22Rv1 (cell line): ENCODE results near the gene CCDC86.
A peak's percentile ranks its signal among the peaks of the same experiment; 100 is the strongest.

Experiments used
- H3K27ac ChIP-seq: fragments of 450-650 bp; 2 replicates; pipeline ENCODE4 v1.5.1; 2017
- CTCF ChIP-seq: fragments of 450-650 bp; IDR thresholded peaks from 2 replicates; pipeline ENCODE4 v1.5.1; 2017; ENCODE audit warnings: mild to moderate bottlenecking
- ZFX ChIP-seq: fragments of 450-650 bp; IDR thresholded peaks from 2 replicates; pipeline ENCODE4 v1.6.1; 2017; ENCODE audit warnings: antibody characterized with exemption, borderline replicate concordance

CCDC86 gene

GRCh38 chr11:60842668-60843600 lies 1.0 kb downstream of the CCDC86 start:
- peak overlapping the region; percentile 50 for H3K27ac ChIP-seq
- no peak for TF ChIP-seq CTCF

GRCh38 chr11:60844045-60844869 lies 2.3 kb downstream of the CCDC86 start:
- no peak for TF ChIP-seq ZFX
- no peak for TF ChIP-seq CTCF
- no peak overlapping the region for H3K27ac ChIP-seq

- TF ChIP-seq CTCF (no peak), ZFX (no peak)
- no peak overlapping the region for H3K27ac ChIP-seq
These were observed 2.9 kb downstream of the CCDC86 start for GRCh38 chr11:60844870-60845221.

- TF ChIP-seq CTCF (no peak), ZFX (no peak)
- no peak overlapping the region for H3K27ac ChIP-seq
These were observed 3.4 kb downstream of the CCDC86 start for GRCh38 chr11:60845338-60845737.

- H3K27ac ChIP-seq, result no peak overlapping the region
- TF ChIP-seq CTCF (no peak), ZFX (no peak)
These were observed 5.4 kb downstream of the CCDC86 start for GRCh38 chr11:60847281-60847680.

GRCh38 chr11:60847896-60848295 lies 6.0 kb downstream of the CCDC86 start:
- H3K27ac ChIP-seq, result no peak overlapping the region
- TF ChIP-seq CTCF, result no peak
- TF ChIP-seq ZFX, result no peak

GRCh38 chr11:60848714-60849151 lies 6.8 kb downstream of the CCDC86 start:
- no peak overlapping the region for H3K27ac ChIP-seq
- TF ChIP-seq ZFX, result no peak
- TF ChIP-seq CTCF, result no peak
